ENCODE data around the gene NDUFAF2. TPM values are rescaled to one million over a fixed set of nuclear protein-coding genes. Genes with fewer than 3 reads are reported as not detected.

The NDUFAF2 gene
- total and polyA plus RNA-seq, 2 of the 13 experiments (the other 11 are each of a cell fraction or from before 2014, with no cell fraction given): 34.0 to 78.4 TPM

DNA sequence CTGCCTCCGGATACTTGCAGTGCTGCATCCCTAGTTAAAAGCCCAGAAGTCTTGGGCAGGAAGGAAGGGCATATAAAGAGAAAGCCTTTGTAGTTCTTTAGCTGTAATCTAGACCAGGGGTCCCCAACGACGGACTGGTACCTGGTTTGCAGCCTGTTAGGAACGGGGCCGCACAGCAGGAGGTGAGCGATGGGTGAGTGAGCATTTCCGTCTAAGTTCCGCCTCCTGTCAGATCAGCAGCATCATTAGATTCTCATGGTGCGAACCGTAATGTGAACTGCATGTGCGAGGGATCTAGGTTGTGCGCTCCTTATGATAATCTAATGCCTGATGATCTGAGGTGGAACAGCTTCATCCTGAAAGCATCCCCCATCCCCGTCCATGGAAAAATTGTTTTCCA is 218.9 kb downstream of the NDUFAF2 start:
- 94% methylated on average over 13 of the region's 13 CpGs for WGBS (ENCODE audit: low lambda C conversion rate)
- intact Hi-C loops (cut with micrococcal nuclease; ENCODE audit: unreplicated experiment) (loop anchor here (2.0 to 10.0 kb wide), 3 partner anchors 165 to 491 kb away; no protein-coding TSS in a partner anchor), in situ Hi-C loops (cut with HindIII; ENCODE audit: extremely low pct_ligation_motif_present, low pct_unique_long_range_greater_than_20kb) (no loop called here)
- FAIRE-seq: no peak
- Histone ChIP-seq H3K4me1 (ENCODE audit: insufficient read depth, low read length) (peaks cover 33% of the 10 kb centered on the region), H3K79me2 (ENCODE audit: insufficient read depth, low read length) (peaks cover 36% of the 10 kb centered on the region), H3K4me2 (ENCODE audit: low read depth, low read length) (peak overlapping the region; percentile 75), H3K36me3 (replicated peaks in 1 of 2; ENCODE audit: control insufficient read depth in 1 of 2, insufficient read depth in 2 of 2, low read length in 2 of 2) (peaks cover 2 to 13% of the 10 kb centered on the region in 2 experiments; a peak in 3 of 5 replicates), H4K20me1 (ENCODE audit: insufficient read depth, low read length) (no peaks in the 10 kb centered on the region), H3K27ac (ENCODE audit: extremely low read length, insufficient read depth, low read length) (no peak overlapping the region), H3K4me3 (replicated peaks in 1 of 3; ENCODE audit: insufficient read depth in 1 of 3, low read depth in 2 of 3, low read length in 3 of 3) (peak overlapping the region; percentile 89 to 93 (median 90); a peak in 4 of 6 replicates), H3K9ac (ENCODE audit: insufficient read depth, low read depth, low read length) (peak overlapping the region; percentile 94; the same call in 1 of the 2 replicates), H2AFZ (ENCODE audit: low read length) (no peak overlapping the region), H3K9me3 (ENCODE audit: low read length) (no peaks in the 10 kb centered on the region), H3K27me3 (ENCODE audit: control insufficient read depth in 1 of 2, insufficient read depth in 2 of 2, low read length in 2 of 2) (no peaks in the 10 kb centered on the region; a peak in 1 of 5 replicates)
- BruUV-seq (replicated peaks): no TSS peak
- TF ChIP-seq ZFP90 (CRISPR knock-in tag; IDR thresholded peaks at IDR 0.05; ENCODE audit: borderline replicate concordance) (no peak), ZBTB38 (CRISPR knock-in tag; IDR thresholded peaks at IDR 0.05) (peak; percentile 90), ZSCAN9 (CRISPR knock-in tag; IDR thresholded peaks at IDR 0.05; ENCODE audit: borderline replicate concordance) (no peak)
- ChIA-PET CTCF (ENCODE audit: low intra/inter-chr PET ratio, low total read pairs) (no interaction called here), POLR2A (interaction anchor here (0.7 kb wide), 1 partner anchor 556 kb away, joined by 4 read pairs; no protein-coding TSS in a partner anchor)
- ATAC-seq: no peak
- DNase-seq (ENCODE audit: low spot score): no peak

DNA sequence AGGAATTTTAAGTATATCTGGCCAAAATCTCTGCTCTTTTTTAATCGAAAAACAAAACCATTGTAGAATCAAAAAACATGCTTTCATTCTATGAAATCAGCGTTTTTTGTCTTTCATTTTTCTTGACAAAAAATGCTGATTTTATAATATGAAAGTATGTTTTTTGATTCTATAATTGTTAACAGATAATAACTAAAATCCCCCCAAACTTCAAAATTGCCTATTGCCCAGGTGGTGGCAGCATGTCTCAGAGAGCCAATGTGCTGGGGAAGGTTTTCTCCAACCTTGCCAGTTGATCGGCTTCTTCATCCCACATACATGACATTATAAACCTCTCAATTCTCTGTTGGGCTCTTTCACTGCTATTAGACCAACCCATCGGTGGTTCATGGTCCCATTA is 222.4 kb downstream of the NDUFAF2 start:
- H3K27me3 ChIP-seq (ENCODE audit: control insufficient read depth in 1 of 2, insufficient read depth in 2 of 2, low read length in 2 of 2): no peaks in the 10 kb centered on the region
- H3K9me3 ChIP-seq (ENCODE audit: low read length): no peaks in the 10 kb centered on the region
- BruUV-seq (replicated peaks): no TSS peak
- WGBS (ENCODE audit: low lambda C conversion rate): 65% methylated on average over 4 of the region's 4 CpGs
- intact Hi-C loops (cut with micrococcal nuclease; ENCODE audit: unreplicated experiment): loop anchor here (10.0 kb wide), 2 partner anchors 213 to 487 kb away; no protein-coding TSS in a partner anchor
- H3K4me1 ChIP-seq (ENCODE audit: insufficient read depth, low read length): peaks cover 14% of the 10 kb centered on the region
- no peak overlapping the region for H3K4me3 ChIP-seq (replicated peaks in 1 of 3; ENCODE audit: insufficient read depth in 1 of 3, low read depth in 2 of 3, low read length in 3 of 3)
- no peaks in the 10 kb centered on the region for H3K36me3 ChIP-seq (replicated peaks in 1 of 2; ENCODE audit: control insufficient read depth in 1 of 2, insufficient read depth in 2 of 2, low read length in 2 of 2)
- no peaks in the 10 kb centered on the region for H4K20me1 ChIP-seq (ENCODE audit: insufficient read depth, low read length)
- in situ Hi-C loops (cut with HindIII; ENCODE audit: extremely low pct_ligation_motif_present, low pct_unique_long_range_greater_than_20kb): no loop called here
- ATAC-seq (no peak), FAIRE-seq (no peak), DNase-seq (ENCODE audit: low spot score) (no peak)
- H3K27ac ChIP-seq (ENCODE audit: extremely low read length, insufficient read depth, low read length): no peak overlapping the region
- H3K4me2 ChIP-seq (ENCODE audit: low read depth, low read length): no peak overlapping the region
- no peak overlapping the region for H3K9ac ChIP-seq (ENCODE audit: insufficient read depth, low read depth, low read length)
- TF ChIP-seq ZNF3 (CRISPR knock-in tag; IDR thresholded peaks at IDR 0.05) (0 out of 2 replicates have a peak, but pooled peaks have one; percentile 37), NFE2L1 (CRISPR knock-in tag; IDR thresholded peaks at IDR 0.05; ENCODE audit: borderline replicate concordance) (no peak), RXRA (CRISPR knock-in tag; IDR thresholded peaks at IDR 0.05) (no peak), STAG1 (CRISPR knock-in tag; IDR thresholded peaks at IDR 0.05) (peak; percentile 57), MAFK (conservative IDR thresholded peaks at IDR 0.05 in 1 of 2, IDR thresholded peaks at IDR 0.05 in 1 of 2; ENCODE audit: low read length in 2 of 2) (peak; percentile 10 to 62; a peak in 2 of 4 replicates), MBNL3 (CRISPR knock-in tag; conservative IDR thresholded peaks at IDR 0.05) (no peak), NAIF1 (CRISPR knock-in tag; IDR thresholded peaks at IDR 0.05; ENCODE audit: borderline replicate concordance) (no peak), MAFF (IDR thresholded peaks at IDR 0.05; ENCODE audit: low read depth, low read length) (peak; percentile 56; the same call in 1 of the 2 replicates)
- TF ChIP-seq, protein P1, sequence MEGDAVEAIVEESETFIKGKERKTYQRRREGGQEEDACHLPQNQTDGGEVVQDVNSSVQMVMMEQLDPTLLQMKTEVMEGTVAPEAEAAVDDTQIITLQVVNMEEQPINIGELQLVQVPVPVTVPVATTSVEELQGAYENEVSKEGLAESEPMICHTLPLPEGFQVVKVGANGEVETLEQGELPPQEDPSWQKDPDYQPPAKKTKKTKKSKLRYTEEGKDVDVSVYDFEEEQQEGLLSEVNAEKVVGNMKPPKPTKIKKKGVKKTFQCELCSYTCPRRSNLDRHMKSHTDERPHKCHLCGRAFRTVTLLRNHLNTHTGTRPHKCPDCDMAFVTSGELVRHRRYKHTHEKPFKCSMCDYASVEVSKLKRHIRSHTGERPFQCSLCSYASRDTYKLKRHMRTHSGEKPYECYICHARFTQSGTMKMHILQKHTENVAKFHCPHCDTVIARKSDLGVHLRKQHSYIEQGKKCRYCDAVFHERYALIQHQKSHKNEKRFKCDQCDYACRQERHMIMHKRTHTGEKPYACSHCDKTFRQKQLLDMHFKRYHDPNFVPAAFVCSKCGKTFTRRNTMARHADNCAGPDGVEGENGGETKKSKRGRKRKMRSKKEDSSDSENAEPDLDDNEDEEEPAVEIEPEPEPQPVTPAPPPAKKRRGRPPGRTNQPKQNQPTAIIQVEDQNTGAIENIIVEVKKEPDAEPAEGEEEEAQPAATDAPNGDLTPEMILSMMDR (CRISPR knock-in tag; IDR thresholded peaks at IDR 0.05): peak; percentile 41
- POLR2A ChIA-PET: no interaction called here
- H3K79me2 ChIP-seq (ENCODE audit: insufficient read depth, low read length): peaks cover 5% of the 10 kb centered on the region
- no peak overlapping the region for H2AFZ ChIP-seq (ENCODE audit: low read length)
- CTCF ChIA-PET (ENCODE audit: low intra/inter-chr PET ratio, low total read pairs): no interaction called here
